CD1c-positive myeloid dendritic cell (primary cell): ENCODE data around the gene RAE1.

Experiments used
- DNase-seq: peaks from one replicate; pipeline ENCODE4 v3.0.0-alpha.2; 2016; ENCODE audit errors: extremely low spot score

RAE1 gene

GRCh38 chr20:57388953-57389694, 38.1 kb downstream of the RAE1 start:
- DNase-seq: peak; percentile 70

GRCh38 chr20:57389695-57390603, 38.9 kb downstream of the RAE1 start:
- peak; percentile 33 for DNase-seq

- peak; percentile 86 for DNase-seq
These were observed 39.8 kb downstream of the RAE1 start, which contains the start of gene RBM38 for GRCh38 chr20:57390604-57391438. Gene RBM38 (plus strand): TSS chr20:57391396. CDS start chr20:57391582, 186 bp downstream.

GRCh38 chr20:57391439-57392301, 40.6 kb downstream of the RAE1 start:
- peak; percentile 59 for DNase-seq

- peak; percentile 66 for DNase-seq
These were observed 41.6 kb downstream of the RAE1 start for GRCh38 chr20:57392512-57393271.

- no peak for DNase-seq
These were observed 42.5 kb downstream of the RAE1 start for GRCh38 chr20:57393321-57394120.

GRCh38 chr20:57394121-57395082, 43.3 kb downstream of the RAE1 start:
- no peak for DNase-seq

GRCh38 chr20:57395111-57395966, 44.3 kb downstream of the RAE1 start:
- no peak for DNase-seq

GRCh38 chr20:57396212-57396983, 45.3 kb downstream of the RAE1 start:
- DNase-seq: no peak

GRCh38 chr20:57396984-57397692, 46.1 kb downstream of the RAE1 start:
- DNase-seq: no peak

GRCh38 chr20:57397693-57398108, 46.6 kb downstream of the RAE1 start:
- peak; percentile 89 for DNase-seq

- DNase-seq: peak; percentile 85
These were observed 47.3 kb downstream of the RAE1 start for GRCh38 chr20:57398231-57398821.

GRCh38 chr20:57398901-57399535, 48.0 kb downstream of the RAE1 start:
- DNase-seq: no peak

- peak; percentile 65 for DNase-seq
These were observed 48.6 kb downstream of the RAE1 start for GRCh38 chr20:57399587-57400155.
